Effector memory CD4-positive, alpha-beta T cell (primary cell): ENCODE results near the gene TMEM127.
"Not testable (repeated sequence)": the region's sequence is repeated elsewhere in the genome, so short reads cannot be mapped to it uniquely, and the experiment has no call there.

Experiments
- DNase-seq, 3 donors: peaks; one replicate each; pipeline ENCODE4 v3.0.0-alpha.2; 2020
- H3K27ac ChIP-seq: 2 replicates; pipeline ENCODE4 v1.7.0; 2013; ENCODE audit warnings: mild to moderate bottlenecking, low read length, moderate library complexity; ENCODE audit not compliant: insufficient read depth, poor library complexity, severe bottlenecking
- H3K27me3 ChIP-seq: replicated peaks from 2 replicates; pipeline ENCODE4 v1.7.0; 2013; ENCODE audit warnings: mild to moderate bottlenecking, low read length; ENCODE audit not compliant: insufficient read depth, control insufficient read depth, poor library complexity, severe bottlenecking
- H3K36me3 ChIP-seq: 2 replicates; pipeline ENCODE4 v1.7.0; 2013; ENCODE audit warnings: mild to moderate bottlenecking, low read length, moderate library complexity; ENCODE audit not compliant: control insufficient read depth, insufficient read depth
- H3K4me1 ChIP-seq: 2 replicates; pipeline ENCODE4 v1.7.0; 2013; ENCODE audit warnings: low read length, mild to moderate bottlenecking; ENCODE audit not compliant: control insufficient read depth, insufficient read depth, poor library complexity, severe bottlenecking
- H3K4me3 ChIP-seq: 2 replicates; pipeline ENCODE4 v1.7.0; 2013; ENCODE audit warnings: low read length, low read depth, mild to moderate bottlenecking; ENCODE audit not compliant: insufficient read depth, poor library complexity, severe bottlenecking
- H3K9me3 ChIP-seq: 2 replicates; pipeline ENCODE4 v1.7.0; 2013; ENCODE audit warnings: mild to moderate bottlenecking, low read length, moderate library complexity; ENCODE audit not compliant: control insufficient read depth

Gene TMEM127

GRCh38 chr2:96231316-96231715, 34.5 kb downstream of the TMEM127 start:
- DNase-seq = no peak
- H3K27me3 ChIP-seq = no peaks in the 10 kb centered on the region
- H3K27ac ChIP-seq = no peak overlapping the region
- no peak overlapping the region for H3K4me3 ChIP-seq
- H3K9me3 ChIP-seq = no peaks in the 10 kb centered on the region
- no peaks in the 10 kb centered on the region for H3K4me1 ChIP-seq
- H3K36me3 ChIP-seq = no peaks in the 10 kb centered on the region

GRCh38 chr2:96225016-96225533, 40.7 kb downstream of the TMEM127 start:
- DNase-seq = no peak
- no peak overlapping the region for H3K27ac ChIP-seq
- no peak overlapping the region for H3K4me3 ChIP-seq
- no peaks in the 10 kb centered on the region for H3K36me3 ChIP-seq
- H3K4me1 ChIP-seq = no peaks in the 10 kb centered on the region
- H3K9me3 ChIP-seq = no peaks in the 10 kb centered on the region
- H3K27me3 ChIP-seq = no peaks in the 10 kb centered on the region

- H3K4me1 ChIP-seq, H3K4me3 ChIP-seq, H3K9me3 ChIP-seq, H3K27me3 ChIP-seq, H3K27ac ChIP-seq, H3K36me3 ChIP-seq, DNase-seq: not testable (repeated sequence)
Measured at GRCh38 chr2:96221106-96221505, 44.7 kb downstream of the TMEM127 start.

- H3K4me1 ChIP-seq = not testable (repeated sequence)
Measured at GRCh38 chr2:96219959-96220358, 45.8 kb downstream of the TMEM127 start.

GRCh38 chr2:96218508-96219131, 47.2 kb downstream of the TMEM127 start:
- DNase-seq = no peak
- Histone ChIP-seq H3K36me3 (no peaks in the 10 kb centered on the region), H3K9me3 (no peaks in the 10 kb centered on the region), H3K27ac (no peak overlapping the region), H3K4me3 (no peak overlapping the region), H3K4me1 (no peaks in the 10 kb centered on the region), H3K27me3 (no peaks in the 10 kb centered on the region)

More at GRCh38 chr2:96219959-96220358, 45.8 kb downstream of the TMEM127 start:
- not testable (repeated sequence) for H3K9me3 ChIP-seq, H3K27ac ChIP-seq, H3K4me3 ChIP-seq, H3K36me3 ChIP-seq, DNase-seq, H3K27me3 ChIP-seq

- Histone ChIP-seq H3K27ac (no peak overlapping the region), H3K4me3 (no peak overlapping the region), H3K4me1 (no peaks in the 10 kb centered on the region), H3K9me3 (no peaks in the 10 kb centered on the region), H3K36me3 (no peaks in the 10 kb centered on the region), H3K27me3 (no peaks in the 10 kb centered on the region)
- no peak for DNase-seq
Measured at GRCh38 chr2:96214554-96214953, 51.2 kb downstream of the TMEM127 start.

- DNase-seq = no peak
- H3K27ac ChIP-seq = no peak overlapping the region
- no peaks in the 10 kb centered on the region for H3K36me3 ChIP-seq
- no peaks in the 10 kb centered on the region for H3K4me1 ChIP-seq
- H3K27me3 ChIP-seq = no peaks in the 10 kb centered on the region
- no peaks in the 10 kb centered on the region for H3K9me3 ChIP-seq
- H3K4me3 ChIP-seq = no peak overlapping the region
Measured at GRCh38 chr2:96213379-96213778, 52.4 kb downstream of the TMEM127 start.

GRCh38 chr2:96212339-96212738, 53.5 kb downstream of the TMEM127 start:
- Histone ChIP-seq H3K4me3 (no peak overlapping the region), H3K36me3 (no peaks in the 10 kb centered on the region), H3K27ac (no peak overlapping the region), H3K9me3 (no peaks in the 10 kb centered on the region), H3K27me3 (no peaks in the 10 kb centered on the region), H3K4me1 (peaks cover 3% of the 10 kb centered on the region)
- DNase-seq = no peak

- H3K36me3 ChIP-seq = no peaks in the 10 kb centered on the region
- no peaks in the 10 kb centered on the region for H3K27me3 ChIP-seq
- H3K4me1 ChIP-seq = peaks cover 12% of the 10 kb centered on the region
- H3K27ac ChIP-seq = no peak overlapping the region
- no peaks in the 10 kb centered on the region for H3K9me3 ChIP-seq
- no peak for DNase-seq
- no peak overlapping the region for H3K4me3 ChIP-seq
Measured at GRCh38 chr2:96209729-96210085, 56.1 kb downstream of the TMEM127 start.

GRCh38 chr2:96209011-96209728, 56.6 kb downstream of the TMEM127 start:
- no peaks in the 10 kb centered on the region for H3K27me3 ChIP-seq
- peak overlapping the region; percentile 92 for H3K4me3 ChIP-seq
- no peak for DNase-seq
- H3K36me3 ChIP-seq = no peaks in the 10 kb centered on the region
- H3K4me1 ChIP-seq = peaks cover 17% of the 10 kb centered on the region
- H3K27ac ChIP-seq = peak overlapping the region; percentile 69
- no peaks in the 10 kb centered on the region for H3K9me3 ChIP-seq
